H1 (cell line): ENCODE data around the gene CABP1. TPM values are rescaled to one million over a fixed set of nuclear protein-coding genes. Genes with fewer than 3 reads are reported as not detected.

Experiments
- CTCF ChIA-PET: fragments of 300-600 bp; sonication (Branson Sonifier 250); formaldehyde crosslinking; loops from one replicate; lab custom pipeline; 2021; ENCODE audit not compliant: partially characterized antibody; lab: Charles Lee
- POLR2A ChIA-PET: fragments of 300-600 bp; sonication (Branson Sonifier 250); formaldehyde crosslinking; loops from one replicate; lab custom pipeline; 2021; ENCODE audit warnings: inconsistent platforms; ENCODE audit not compliant: partially characterized antibody; lab: Charles Lee
- DNase-seq, 2 experiments: peaks; one replicate each; pipeline versions ENCODE4 v3.0.0 to v3.0.0-alpha.2; 2010 to 2022; ENCODE audit warnings: low spot score in 2 of 2, low read depth in 1 of 2, mixed read lengths in 1 of 2
- FAIRE-seq: peaks from 2 replicates; lab custom pipeline; 2011; peaks lifted over from hg19 to GRCh38; lab: Jason Lieb, UNC
- H2AFZ ChIP-seq: 2 replicates; pipeline ENCODE4 v1.8.1; 2012; ENCODE audit warnings: low read length, inconsistent platforms
- H2AK5ac ChIP-seq: 2 replicates; pipeline ENCODE4 v1.6.1; 2013; ENCODE audit warnings: low read depth, low read length
- H2BK120ac ChIP-seq: replicated peaks from 2 replicates; pipeline ENCODE3; 2013; ENCODE audit warnings: low read depth, low read length, inconsistent platforms
- H2BK12ac ChIP-seq: 2 replicates; pipeline ENCODE4 v1.6.1; 2013; ENCODE audit warnings: low read depth, low read length
- H2BK15ac ChIP-seq: 2 replicates; pipeline ENCODE4 v1.6.1; 2013; ENCODE audit warnings: low read length
- H2BK20ac ChIP-seq: 2 replicates; pipeline ENCODE4 v1.6.1; 2013; ENCODE audit warnings: low read length
- H2BK5ac ChIP-seq: 2 replicates; pipeline ENCODE4 v1.6.1; 2013; ENCODE audit warnings: low read depth, low read length
- H3K14ac ChIP-seq: 2 replicates; pipeline ENCODE4 v1.6.1; 2013; ENCODE audit warnings: inconsistent platforms; ENCODE audit not compliant: insufficient read length
- H3K18ac ChIP-seq: 2 replicates; pipeline ENCODE4 v1.6.1; 2013; ENCODE audit warnings: low read length; ENCODE audit errors: extremely low read depth
- H3K23ac ChIP-seq: 2 replicates; pipeline ENCODE4 v1.6.1; 2013; ENCODE audit warnings: inconsistent platforms; ENCODE audit not compliant: insufficient read length
- H3K23me2 ChIP-seq: 2 replicates; pipeline ENCODE4 v1.6.1; 2013; ENCODE audit warnings: low read depth, low read length
- H3K27ac ChIP-seq: 2 replicates; pipeline ENCODE4 v1.6.1; 2011; ENCODE audit warnings: low read depth, low read length, inconsistent platforms
- H3K27me3 ChIP-seq, 4 experiments: replicated peaks in 1 of 4; 1 replicate in 1 of 4; 2 replicates in 3 of 4; pipeline versions ENCODE4 v1.6.1 to v1.8.1; 2011 to 2013; ENCODE audit warnings: low read length in 3 of 4, mild to moderate bottlenecking in 3 of 4, inconsistent platforms in 2 of 4, mixed read lengths in 2 of 4, moderate library complexity in 1 of 4; ENCODE audit not compliant: control insufficient read depth in 3 of 4, insufficient read depth in 3 of 4; ENCODE audit errors: extremely low read depth in 1 of 4
- H3K36me3 ChIP-seq, 4 experiments: 2 replicates each; pipeline versions ENCODE4 v1.6.1 to v1.8.1; 2011 to 2013; ENCODE audit warnings: mild to moderate bottlenecking in 4 of 4, low read length in 3 of 4, moderate library complexity in 2 of 4, control low read depth in 1 of 4, inconsistent platforms in 1 of 4; ENCODE audit not compliant: insufficient read depth in 4 of 4, control insufficient read depth in 2 of 4
- H3K4ac ChIP-seq: replicated peaks from 2 replicates; pipeline ENCODE3; 2013; ENCODE audit warnings: low read length, low read depth, mixed read lengths, inconsistent platforms; ENCODE audit not compliant: insufficient read length
- H3K4me1 ChIP-seq, 4 experiments: replicated peaks in 1 of 4; 1 replicate in 1 of 4; 2 replicates in 3 of 4; pipeline versions ENCODE4 v1.6.1 to v1.8.1; 2011 to 2013; ENCODE audit warnings: low read length in 3 of 4, inconsistent platforms in 2 of 4, mixed read lengths in 1 of 4; ENCODE audit not compliant: insufficient read depth in 4 of 4, control insufficient read depth in 3 of 4
- H3K4me2 ChIP-seq, 2 experiments: 2 replicates each; pipeline versions ENCODE4 v1.6.1 to v1.8.1; 2011 to 2013; ENCODE audit warnings: low read depth in 2 of 2, low read length in 2 of 2, control low read depth in 1 of 2, inconsistent platforms in 1 of 2, mild to moderate bottlenecking in 1 of 2; ENCODE audit not compliant: insufficient read depth in 1 of 2
- H3K4me3 ChIP-seq, 4 experiments: fragments of 200-600, 300-600 bp in 1 of 4; sonication (generic), shearing (Covaris generic), sonication (Bioruptor Twin) in 1 of 4; 2 replicates each; pipeline versions ENCODE4 v1.5.1 to v1.8.1; 2011 to 2016; ENCODE audit warnings: low read length in 4 of 4, low read depth in 3 of 4, control low read depth in 2 of 4, inconsistent platforms in 2 of 4, mild to moderate bottlenecking in 2 of 4, mixed read lengths in 1 of 4, moderate library complexity in 1 of 4; ENCODE audit not compliant: insufficient read depth in 2 of 4; ENCODE audit errors: extremely low read depth in 1 of 4
- H3K56ac ChIP-seq: replicated peaks from 2 replicates; pipeline ENCODE3; 2013; ENCODE audit warnings: low read depth, mild to moderate bottlenecking, mixed read lengths, low read length, inconsistent platforms; ENCODE audit not compliant: insufficient read length
- H3K79me1 ChIP-seq: 2 replicates; pipeline ENCODE4 v1.6.1; 2013; ENCODE audit warnings: low read depth, low read length, control low read depth
- H3K79me2 ChIP-seq, 2 experiments: 2 replicates each; pipeline versions ENCODE4 v1.6.1 to v1.8.1; 2012 to 2013; ENCODE audit warnings: low read length in 2 of 2, mild to moderate bottlenecking in 2 of 2, inconsistent platforms in 1 of 2; ENCODE audit not compliant: insufficient read depth in 2 of 2, control insufficient read depth in 1 of 2
- H3K9ac ChIP-seq, 4 experiments: replicated peaks in 1 of 4; 1 replicate in 1 of 4; 2 replicates in 3 of 4; pipeline versions ENCODE4 v1.6.1 to v1.8.1; 2011 to 2013; ENCODE audit warnings: low read depth in 3 of 4, low read length in 3 of 4, control low read depth in 2 of 4, mild to moderate bottlenecking in 2 of 4, moderate library complexity in 2 of 4, inconsistent platforms in 1 of 4; ENCODE audit errors: extremely low read depth in 1 of 4
- H3K9me3 ChIP-seq, 2 experiments: 2 replicates each; pipeline versions ENCODE4 v1.6.1 to v1.8.1; 2012 to 2013; ENCODE audit warnings: mild to moderate bottlenecking in 2 of 2, moderate library complexity in 2 of 2, control low read depth in 1 of 2, inconsistent platforms in 1 of 2, low read depth in 1 of 2, low read length in 1 of 2, mixed read lengths in 1 of 2; ENCODE audit not compliant: insufficient read depth in 2 of 2
- H4K20me1 ChIP-seq, 2 experiments: replicated peaks in 1 of 2; 2 replicates each; pipeline versions ENCODE3 to v1.8.1; 2011 to 2013; ENCODE audit warnings: inconsistent platforms in 2 of 2, low read length in 2 of 2, mild to moderate bottlenecking in 1 of 2; ENCODE audit not compliant: insufficient read depth in 2 of 2, control insufficient read depth in 1 of 2
- H4K5ac ChIP-seq: 2 replicates; pipeline ENCODE4 v1.6.1; 2013; ENCODE audit warnings: low read length, low read depth, mixed read lengths, inconsistent platforms; ENCODE audit not compliant: insufficient read length
- H4K8ac ChIP-seq: 2 replicates; pipeline ENCODE4 v1.8.0; 2013; ENCODE audit warnings: mild to moderate bottlenecking, moderate library complexity, low read length, inconsistent platforms; ENCODE audit not compliant: insufficient read depth; ENCODE audit errors: extremely low read depth
- H4K91ac ChIP-seq: replicated peaks from 2 replicates; pipeline ENCODE3; 2013; ENCODE audit warnings: low read length, mixed read lengths, inconsistent platforms; ENCODE audit not compliant: insufficient read length
- BACH1 ChIP-seq: IDR thresholded peaks from 2 replicates; pipeline ENCODE4 v1.6.1; 2012; ENCODE audit warnings: low read length, improper control_type of control experiment
- WGBS, 2 experiments: shearing (Covaris generic) in 1 of 2; methylation state at CpG; one replicate each; pipeline versions ENCODE4 v1.1.6 to v1.1.7; 2013 to 2015; ENCODE audit warnings: low lambda C conversion rate in 2 of 2, mixed read lengths in 2 of 2, inconsistent platforms in 1 of 2, low coverage in 1 of 2, missing lambda C conversion rate in 1 of 2; ENCODE audit not compliant: insufficient replicate concordance in 2 of 2, insufficient coverage in 1 of 2, insufficient read length in 1 of 2; ENCODE audit errors: extremely low coverage in 1 of 2, missing lambda C conversion rate in 1 of 2; 5-methylcytosine and 5-hydroxymethylcytosine counted together
- polyA plus RNA-seq, 7 experiments: library from polyadenylated mRNA; depleted of rRNA in 3 of 7; stranded (reverse) in 5 of 7; unstranded in 2 of 7; fragments of >200 nt in 5 of 7; fragments of 200-250 nt in 2 of 7; gene quantifications; 1 replicate in 5 of 7; 2 replicates in 1 of 7; 4 replicates in 1 of 7; pipeline versions ENCODE4 v1.2.1 to v1.2.3, GENCODE V29; 2011 to 2013; ENCODE audit warnings: missing spikeins in 2 of 7, mixed read lengths in 2 of 7
- total RNA-seq: library from RNA; stranded (reverse); fragmentation: NEBNext Ultra II Directional; extraction: Animal tissue kit (Norgen Biotek cat#: 25700); gene quantifications from 2 replicates; pipeline ENCODE4 v1.2.1, GENCODE V29; 2021

CABP1 gene
- total and polyA plus RNA-seq, 2 of the 8 experiments (the other 6 are each of a cell fraction or from before 2014, with no cell fraction given) = 3.9 to 7.4 TPM

GRCh38 chr12:120630104-120630892, 10.1 kb upstream of the CABP1 start:
- H2BK120ac ChIP-seq = no peak overlapping the region
- H3K27ac ChIP-seq = no peak overlapping the region
- no peak overlapping the region for H3K23ac ChIP-seq
- CTCF ChIA-PET = interaction anchor here (0.6 to 7.5 kb wide), 7 partner anchors 10 to 39 kb away, joined by 3 to 70 read pairs (median 9); partner anchors contain the start of gene CABP1
- H3K18ac ChIP-seq = no peak overlapping the region
- no peak overlapping the region for H2BK20ac ChIP-seq
- 91% methylated on average over 15 of the region's 15 CpGs; no CpG with 5 or more reads in 1 of the 2 experiments for WGBS, 2 experiments
- POLR2A ChIA-PET = no interaction called here
- no peak overlapping the region for H3K9ac ChIP-seq
- no peaks in the 10 kb centered on the region for H3K27me3 ChIP-seq
- no peak overlapping the region for H2BK5ac ChIP-seq
- no peak overlapping the region for H4K8ac ChIP-seq
- H2AFZ ChIP-seq = no peak overlapping the region
- H3K79me1 ChIP-seq = no peaks in the 10 kb centered on the region
- H4K91ac ChIP-seq = no peak overlapping the region
- H3K4me1 ChIP-seq = no peaks in the 10 kb centered on the region
- H3K36me3 ChIP-seq = no peaks in the 10 kb centered on the region
- no peak overlapping the region for H3K4ac ChIP-seq
- H3K56ac ChIP-seq = no peak overlapping the region
- H2AK5ac ChIP-seq = no peak overlapping the region
- no peaks in the 10 kb centered on the region for H3K79me2 ChIP-seq
- H3K4me3 ChIP-seq = no peak overlapping the region
- H4K5ac ChIP-seq = no peak overlapping the region
- FAIRE-seq (no peak), DNase-seq (no peak)
- H2BK15ac ChIP-seq = no peak overlapping the region; the same call in 1 of the 2 replicates
- H3K23me2 ChIP-seq = no peaks in the 10 kb centered on the region
- H2BK12ac ChIP-seq = no peak overlapping the region
- no peaks in the 10 kb centered on the region for H4K20me1 ChIP-seq
- H3K9me3 ChIP-seq = no peaks in the 10 kb centered on the region
- H3K4me2 ChIP-seq = no peak overlapping the region
- H3K14ac ChIP-seq = no peak overlapping the region
- TF ChIP-seq BACH1 = no peak
